Retinal pigment epithelial cell (primary cell): Measurements from ENCODE around the gene CNTN4.
"Not testable (repeated sequence)": the region's sequence is repeated elsewhere in the genome, so short reads cannot be mapped to it uniquely, and the experiment has no call there.

Source experiments
- DNase-seq: peaks from one replicate; pipeline ENCODE4 v3.0.0-alpha.2; 2010; ENCODE audit warnings: low read depth
- H3K4me3 ChIP-seq: 2 replicates; pipeline ENCODE4 v1.5.1; 2011; ENCODE audit warnings: mild to moderate bottlenecking, low read length, control low read depth, moderate library complexity
- CTCF ChIP-seq: conservative IDR thresholded peaks from 2 replicates; pipeline ENCODE4 v1.5.1; 2011; ENCODE audit warnings: low read depth, low read length, control low read depth, inconsistent platforms

CNTN4 gene

GRCh38 chr3:2984005-2984830 lies 885.6 kb downstream of the CNTN4 start:
- DNase-seq = no peak
- no peak for TF ChIP-seq CTCF
- H3K4me3 ChIP-seq = no peak overlapping the region

GRCh38 chr3:2984831-2985220 lies 886.2 kb downstream of the CNTN4 start:
- DNase-seq = no peak
- TF ChIP-seq CTCF = no peak
- no peak overlapping the region for H3K4me3 ChIP-seq

GRCh38 chr3:2985479-2985878 lies 886.8 kb downstream of the CNTN4 start:
- no peak for TF ChIP-seq CTCF
- DNase-seq = no peak

GRCh38 chr3:2992534-2992933 lies 893.9 kb downstream of the CNTN4 start:
- no peak for DNase-seq
- H3K4me3 ChIP-seq = no peak overlapping the region
- no peak for TF ChIP-seq CTCF

More at GRCh38 chr3:2985479-2985878, 886.8 kb downstream of the CNTN4 start:
- no peak overlapping the region for H3K4me3 ChIP-seq

GRCh38 chr3:2993130-2993529 lies 894.5 kb downstream of the CNTN4 start:
- DNase-seq, H3K4me3 ChIP-seq: not testable (repeated sequence)

- DNase-seq = no peak
- H3K4me3 ChIP-seq = no peak overlapping the region
- TF ChIP-seq CTCF = no peak
Measured at GRCh38 chr3:2993736-2994135, 895.1 kb downstream of the CNTN4 start.

- no peak for TF ChIP-seq CTCF
- no peak for DNase-seq
- no peak overlapping the region for H3K4me3 ChIP-seq
Measured at GRCh38 chr3:2995195-2995594, 896.5 kb downstream of the CNTN4 start.
